Right cardiac atrium (tissue), 5 donors: ENCODE measurements around the gene RPS6KA2. TPM values are rescaled to one million over a fixed set of nuclear protein-coding genes. Genes with fewer than 3 reads are reported as not detected.

ENCODE experiments used
- ATAC-seq, 2 donors: fragments of 200-7000 bp; cut with Tn5 transposase; one replicate each; pipeline versions ENCODE4 v1.8.0 to v1.9.1; 2020; ENCODE audit warnings: moderate library complexity in 2 of 2, mild to moderate bottlenecking in 1 of 2
- DNase-seq, 3 donors: peaks; one replicate each; pipeline ENCODE4 v3.0.0-alpha.2; 2020
- H3K27ac ChIP-seq: one replicate; pipeline ENCODE4 v1.5.1; 2013; ENCODE audit warnings: mild to moderate bottlenecking, low read length, control low read depth, moderate library complexity
- H3K27me3 ChIP-seq: one replicate; pipeline ENCODE4 v1.6.1; 2013; ENCODE audit not compliant: control insufficient read depth, insufficient read depth
- H3K4me1 ChIP-seq: one replicate; pipeline ENCODE4 v1.6.1; 2013; ENCODE audit warnings: low read length; ENCODE audit not compliant: control insufficient read depth, insufficient read depth
- H3K4me3 ChIP-seq: one replicate; pipeline ENCODE4 v1.5.1; 2013; ENCODE audit warnings: low read length, control low read depth
- H3K9me3 ChIP-seq: one replicate; pipeline ENCODE4 v1.6.1; 2013; ENCODE audit warnings: low read length; ENCODE audit not compliant: control insufficient read depth
- WGBS: extraction: QIAGEN DNeasy Blood & Tissue Kit; methylation state at CpG from one replicate; pipeline ENCODE4 v1.1.7; 2013; 5-methylcytosine and 5-hydroxymethylcytosine counted together
- intact Hi-C, 4 donors: fragments of 100-400 bp; cut with DNase I; formaldehyde crosslinking; loops; one replicate each; pipeline versions ENCODE4 v1.11.0 to v1.14.0; 2022 to 2023
- polyA plus RNA-seq: library from polyadenylated mRNA; stranded (reverse); fragments of 200-250 nt; gene quantifications from one replicate; pipeline ENCODE4 v1.2.3, GENCODE V29; 2013
- total RNA-seq, 4 donors: library from RNA; stranded (reverse); fragmentation: NEBNext Ultra II Directional; extraction: Animal tissue kit (Norgen Biotek cat#: 25700); gene quantifications; one replicate each; pipeline ENCODE4 v1.2.1, GENCODE V29; 2021
- donor health status: healthy with polysubstance abuse.
- donor health status: DM: no; HTN: yes; CAD: no.
- donor health status: DM: no; HTN: no; CAD: no.
- donor health status: DM: no; HTN: yes; CAD: no; lungs with severe emphysema.
- donor health status: DM: yes; HTN: yes; CAD: no.

Gene RPS6KA2
- total and polyA plus RNA-seq, 5 donors = 34.0 to 80.9 (median 65.3) TPM

DNA sequence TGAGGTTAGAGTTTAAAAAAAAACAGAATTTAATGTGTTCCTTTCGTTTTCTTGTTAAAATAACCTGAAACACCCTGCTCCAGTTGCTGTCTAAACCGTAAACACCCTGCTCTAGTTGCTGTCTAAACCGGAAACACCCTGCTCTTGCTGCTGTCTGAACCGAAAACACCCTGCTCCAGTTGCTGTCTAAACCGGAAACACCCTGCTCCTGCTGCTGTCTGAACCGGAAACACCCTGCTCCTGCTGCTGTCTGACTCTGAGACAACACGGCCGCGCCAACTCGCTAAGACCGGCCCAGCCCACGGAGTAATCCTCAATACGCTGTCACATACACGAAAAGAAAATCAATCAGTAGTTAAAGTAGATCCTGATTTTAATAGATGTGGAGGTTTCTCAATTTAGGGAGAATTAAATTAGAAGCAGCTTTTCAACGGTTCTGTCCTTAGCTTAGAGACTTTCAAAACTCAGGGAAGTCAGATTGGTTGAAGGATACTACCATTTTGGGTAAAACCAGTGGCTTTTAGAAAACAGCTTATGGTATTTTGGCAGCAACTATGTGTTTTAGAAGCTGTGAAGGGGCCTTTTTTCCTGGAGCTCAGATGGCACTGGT lies 138.9 kb downstream of the RPS6KA2 start:
- intact Hi-C loops = no loop called here
- H3K27me3 ChIP-seq = no peaks in the 10 kb centered on the region
- DNase-seq (peak; percentile 61 to 82 (median 81)), ATAC-seq (peak; percentile 71 to 89)
- H3K4me3 ChIP-seq = no peak overlapping the region
- H3K27ac ChIP-seq = peak overlapping the region; percentile 10
- WGBS = 52% methylated on average over 15 of the region's 15 CpGs
- H3K9me3 ChIP-seq = no peaks in the 10 kb centered on the region
- H3K4me1 ChIP-seq = peaks cover 3% of the 10 kb centered on the region

DNA sequence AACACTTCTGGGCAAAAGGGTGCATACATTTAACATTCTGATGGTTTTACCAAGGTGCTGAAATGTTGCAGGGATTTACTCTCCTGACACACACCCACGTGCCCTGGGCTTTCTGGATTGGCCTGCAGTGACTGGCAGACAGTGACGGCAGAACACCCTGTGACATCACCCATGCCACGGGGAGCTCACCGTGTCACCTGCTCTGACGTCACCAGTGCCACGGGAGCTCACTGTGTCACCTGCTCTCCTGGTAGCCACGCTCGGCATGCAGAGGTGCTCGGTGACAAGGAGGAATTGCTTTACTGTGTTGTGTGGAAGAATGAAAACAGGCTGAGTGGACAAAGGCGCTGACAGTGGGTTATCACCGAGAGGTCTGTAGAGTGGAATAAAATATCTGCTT lies 139.9 kb downstream of the RPS6KA2 start:
- Histone ChIP-seq H3K9me3 (no peaks in the 10 kb centered on the region), H3K27ac (no peak overlapping the region), H3K27me3 (no peaks in the 10 kb centered on the region), H3K4me3 (no peak overlapping the region), H3K4me1 (peaks cover 3% of the 10 kb centered on the region)
- intact Hi-C loops = no loop called here
- DNase-seq (no peak), ATAC-seq (peak in 1 of 2 donors; percentile 15)
- WGBS = 81% methylated on average over 11 of the region's 11 CpGs

DNA sequence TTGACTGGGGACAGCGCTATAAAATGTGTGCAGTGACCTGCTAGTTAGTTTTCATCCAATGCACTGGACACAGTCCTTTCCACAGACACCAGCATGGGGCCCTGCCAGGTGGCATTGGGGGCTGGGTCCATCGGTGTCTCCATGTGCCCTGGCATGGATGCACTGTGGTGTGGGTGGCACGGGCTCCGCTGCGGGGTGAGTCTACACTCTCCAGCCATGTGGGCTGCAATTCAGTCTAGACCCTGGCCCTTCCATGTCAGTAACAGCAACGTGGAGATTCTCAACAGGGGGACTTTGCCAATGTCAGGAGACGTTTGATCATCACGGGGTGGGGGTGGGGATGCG lies 140.5 kb downstream of the RPS6KA2 start:
- 95% methylated on average over 9 of the region's 9 CpGs for WGBS
- DNase-seq = no peak
- intact Hi-C loops = no loop called here
- ATAC-seq = no peak
- H3K27ac ChIP-seq = no peak overlapping the region
- H3K4me3 ChIP-seq = no peak overlapping the region
- H3K4me1 ChIP-seq = peaks cover 3% of the 10 kb centered on the region
- no peaks in the 10 kb centered on the region for H3K27me3 ChIP-seq
- H3K9me3 ChIP-seq = no peaks in the 10 kb centered on the region

DNA sequence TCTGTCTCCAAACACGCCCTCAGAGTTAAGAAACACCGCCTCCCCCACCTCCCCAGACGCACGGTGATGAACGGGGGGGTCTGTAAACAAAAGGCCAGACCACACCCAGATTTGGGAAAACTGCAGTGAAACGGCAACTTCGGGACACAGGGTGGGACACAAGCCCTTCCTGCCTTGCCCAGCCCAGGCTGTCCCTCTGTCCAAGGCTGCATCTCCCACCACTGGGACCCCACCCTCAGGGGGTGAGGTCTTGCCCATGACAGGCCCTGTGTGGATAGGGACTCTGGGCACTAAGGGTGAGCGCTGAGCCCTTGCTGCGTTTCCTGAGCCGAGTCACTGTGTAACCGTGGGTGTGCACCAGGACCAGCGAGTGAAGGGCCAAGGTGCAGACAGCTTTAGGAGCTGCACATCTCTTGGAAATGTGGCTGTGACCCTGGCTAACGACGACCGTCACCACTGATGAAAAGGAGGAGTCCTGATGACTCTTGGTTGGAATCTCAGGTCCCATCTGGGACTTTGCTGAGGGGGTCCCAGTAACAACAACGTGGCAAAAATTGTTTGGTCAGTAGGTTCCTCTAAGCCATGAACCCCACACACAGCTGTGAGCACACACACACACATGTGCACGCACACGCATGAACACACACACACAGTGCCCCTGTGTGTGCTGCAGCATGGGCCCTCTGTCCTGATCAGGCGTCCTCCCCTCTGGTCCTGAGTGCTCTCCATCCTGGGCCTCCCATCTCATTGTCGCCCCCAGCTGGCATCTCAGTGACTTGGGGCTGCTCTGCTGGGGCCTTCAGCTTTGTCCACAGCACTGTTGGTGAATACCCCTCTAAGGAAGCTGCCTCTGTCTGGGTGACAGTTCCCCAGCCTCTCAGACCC lies 141.2 kb downstream of the RPS6KA2 start:
- no peaks in the 10 kb centered on the region for H3K27me3 ChIP-seq
- intact Hi-C loops = no loop called here
- H3K4me3 ChIP-seq = no peak overlapping the region
- no peak overlapping the region for H3K27ac ChIP-seq
- peak in 1 of 2 donors; percentile 19 for ATAC-seq
- 82% methylated on average over 20 of the region's 20 CpGs for WGBS
- peaks cover under 1% of the 10 kb centered on the region for H3K4me1 ChIP-seq
- no peaks in the 10 kb centered on the region for H3K9me3 ChIP-seq
- no peak for DNase-seq

DNA sequence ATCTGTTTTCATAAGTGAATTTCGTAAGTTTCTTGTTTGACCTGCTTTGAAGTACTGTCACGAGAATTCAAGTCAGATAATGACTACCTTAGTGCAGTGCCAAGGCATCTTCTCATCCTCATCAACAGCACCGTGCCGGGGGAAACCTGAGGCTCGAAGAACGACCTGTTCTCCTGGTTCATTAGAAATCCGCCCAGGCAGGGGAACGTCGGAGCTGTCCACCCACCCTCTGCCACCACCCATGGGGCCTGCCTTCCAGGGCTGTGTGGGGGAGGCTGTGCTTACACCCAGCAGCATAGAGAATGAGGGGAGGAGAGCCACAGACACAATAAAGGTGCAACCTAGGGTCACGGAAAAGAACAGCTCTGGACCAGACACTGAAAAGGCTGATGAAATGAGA lies 142.2 kb downstream of the RPS6KA2 start:
- intact Hi-C loops = no loop called here
- 86% methylated on average over 10 of the region's 10 CpGs for WGBS
- no peak overlapping the region for H3K4me3 ChIP-seq
- H3K27me3 ChIP-seq = no peaks in the 10 kb centered on the region
- DNase-seq (no peak), ATAC-seq (no peak)
- H3K27ac ChIP-seq = no peak overlapping the region
- H3K4me1 ChIP-seq = no peaks in the 10 kb centered on the region
- no peaks in the 10 kb centered on the region for H3K9me3 ChIP-seq

DNA sequence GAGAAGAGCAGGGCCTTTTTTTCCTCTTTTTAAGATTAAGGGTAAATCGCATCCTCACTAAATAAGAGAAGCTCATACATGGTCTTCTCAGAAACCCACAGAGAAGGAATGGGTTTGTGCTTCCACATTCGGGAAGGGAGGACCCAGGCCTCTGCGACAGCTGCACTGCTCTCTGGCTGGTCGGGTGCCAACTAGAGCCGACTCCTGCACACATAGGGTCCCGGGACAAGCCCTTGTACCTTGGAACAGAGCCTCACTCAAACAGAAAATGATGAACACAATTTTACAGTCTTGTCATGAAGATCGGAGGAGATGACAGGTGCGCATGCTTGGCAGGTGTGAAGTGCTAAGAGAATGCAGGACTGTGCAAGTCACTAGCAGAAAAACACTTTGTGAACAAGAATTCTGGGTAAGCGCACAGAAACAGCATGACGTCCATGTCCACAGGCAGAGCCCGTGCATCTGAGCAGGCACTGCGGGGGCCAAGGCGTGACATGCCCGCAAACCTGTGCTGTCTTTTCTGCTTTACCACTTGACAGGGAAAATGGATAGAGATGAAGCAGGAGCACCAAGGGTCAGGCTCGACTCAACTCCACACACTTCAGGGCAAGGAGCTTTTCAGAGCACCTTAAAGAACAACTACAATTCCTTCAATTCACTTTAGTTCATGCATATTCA lies 143.3 kb downstream of the RPS6KA2 start:
- Histone ChIP-seq H3K27ac (no peak overlapping the region), H3K4me3 (no peak overlapping the region), H3K9me3 (no peaks in the 10 kb centered on the region), H3K4me1 (no peaks in the 10 kb centered on the region), H3K27me3 (no peaks in the 10 kb centered on the region)
- 88% methylated on average over 15 of the region's 15 CpGs for WGBS
- no peak for ATAC-seq
- intact Hi-C loops = no loop called here
- DNase-seq = no peak

DNA sequence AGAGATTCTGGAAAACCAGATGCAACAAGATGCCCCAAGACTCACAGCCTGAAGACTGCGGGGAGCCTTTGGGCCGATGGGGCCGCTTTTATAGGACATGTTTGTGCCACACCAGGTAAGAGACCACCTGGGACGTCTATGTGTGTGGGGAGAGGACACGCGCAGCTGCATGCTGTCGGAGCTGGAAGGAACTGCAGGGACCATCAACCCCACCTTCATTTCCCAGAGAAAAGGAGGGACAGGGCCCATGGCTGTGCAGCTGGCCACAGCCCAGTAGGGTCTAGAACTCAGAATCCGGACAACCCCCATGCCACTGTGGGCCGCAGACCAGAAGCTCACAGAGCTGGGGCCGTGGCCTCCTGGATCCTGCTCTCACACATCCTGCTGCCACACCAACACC lies 144.0 kb downstream of the RPS6KA2 start:
- H3K27ac ChIP-seq = no peak overlapping the region
- ATAC-seq (no peak), DNase-seq (no peak)
- WGBS = 98% methylated on average over 10 of the region's 10 CpGs
- no peak overlapping the region for H3K4me3 ChIP-seq
- H3K9me3 ChIP-seq = no peaks in the 10 kb centered on the region
- H3K27me3 ChIP-seq = no peaks in the 10 kb centered on the region
- H3K4me1 ChIP-seq = no peaks in the 10 kb centered on the region
- intact Hi-C loops = no loop called here

DNA sequence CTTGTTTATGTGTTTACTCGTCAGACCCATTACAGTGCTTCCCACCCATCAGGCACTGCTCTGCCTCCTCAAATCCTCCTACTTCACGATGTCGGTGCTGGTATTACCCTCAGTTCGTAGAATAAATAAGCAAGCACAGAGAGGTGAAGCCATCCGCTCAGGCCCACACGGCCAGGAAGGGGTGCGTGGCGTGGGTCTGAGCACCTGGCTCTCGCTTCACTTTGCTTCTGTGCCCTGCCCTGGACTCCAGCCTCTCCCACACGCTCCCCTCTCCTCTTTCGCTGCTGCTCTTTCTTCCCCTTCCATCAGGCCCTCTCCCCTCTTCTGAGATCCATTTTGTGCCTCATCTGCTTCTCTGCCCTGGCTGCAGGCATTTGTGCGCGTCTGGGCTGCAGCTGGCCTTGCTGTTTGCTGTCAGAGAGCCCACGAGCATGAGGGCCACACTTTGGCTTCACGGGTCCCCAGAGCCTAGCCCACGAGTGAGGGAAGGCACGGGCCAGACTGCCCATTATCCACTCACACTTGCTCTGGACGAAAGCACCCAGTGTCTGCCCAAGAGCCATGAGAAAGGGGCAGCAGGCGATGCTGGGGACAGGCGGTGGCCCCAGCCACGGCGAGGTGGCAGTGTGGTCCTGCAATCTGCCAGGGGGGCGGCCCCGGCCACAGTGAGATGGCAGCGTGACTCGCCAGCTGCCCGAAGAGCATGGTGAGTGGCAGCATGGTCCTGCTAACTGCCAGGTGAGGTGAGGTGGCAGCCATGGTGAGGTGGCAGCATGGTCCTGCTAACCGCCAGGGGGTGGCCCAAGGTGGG lies 148.1 kb downstream of the RPS6KA2 start:
- WGBS = 94% methylated on average over 28 of the region's 28 CpGs
- Histone ChIP-seq H3K27ac (no peak overlapping the region), H3K4me1 (no peaks in the 10 kb centered on the region), H3K9me3 (no peaks in the 10 kb centered on the region), H3K4me3 (no peak overlapping the region), H3K27me3 (no peaks in the 10 kb centered on the region)
- ATAC-seq = no peak
- no peak for DNase-seq
- intact Hi-C loops = no loop called here

DNA sequence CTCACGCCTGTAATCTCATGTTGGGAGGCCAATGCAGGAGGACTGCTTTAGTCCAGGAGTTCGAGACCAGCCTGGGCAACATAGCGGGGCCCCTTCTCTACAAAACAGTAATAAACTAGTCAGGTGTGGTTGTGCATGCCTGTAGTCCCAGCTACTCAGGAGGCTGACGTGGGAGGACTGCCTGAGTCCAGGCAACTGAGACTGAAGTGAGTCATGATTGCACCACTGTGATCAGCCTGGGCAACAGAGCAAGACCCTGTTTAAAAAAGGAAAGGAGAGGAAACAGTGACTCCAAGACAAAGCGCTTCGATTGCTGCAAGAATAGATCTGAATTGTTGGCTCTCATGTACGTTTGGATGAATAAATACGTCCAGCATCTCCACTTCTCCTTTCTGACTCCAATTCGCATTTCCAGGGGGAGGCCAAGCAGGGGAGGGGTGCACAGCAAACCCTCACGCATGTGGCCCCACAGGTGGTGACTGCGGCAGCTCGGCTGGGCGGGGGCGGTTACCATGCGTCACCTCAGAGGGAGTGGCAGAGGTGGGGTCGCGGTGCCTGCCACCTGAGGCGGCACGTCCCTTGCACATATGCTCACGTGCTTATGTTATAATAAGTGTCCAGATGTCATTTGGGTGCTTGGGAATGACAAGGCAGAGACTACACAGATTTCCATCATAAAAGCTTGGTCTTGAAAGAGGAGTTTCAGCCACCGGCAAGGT lies 149.2 kb downstream of the RPS6KA2 start:
- H3K4me3 ChIP-seq = no peak overlapping the region
- ATAC-seq (no peak), DNase-seq (no peak)
- WGBS = 93% methylated on average over 21 of the region's 21 CpGs
- no peak overlapping the region for H3K27ac ChIP-seq
- intact Hi-C loops = no loop called here
- H3K9me3 ChIP-seq = no peaks in the 10 kb centered on the region
- no peaks in the 10 kb centered on the region for H3K27me3 ChIP-seq
- H3K4me1 ChIP-seq = no peaks in the 10 kb centered on the region

DNA sequence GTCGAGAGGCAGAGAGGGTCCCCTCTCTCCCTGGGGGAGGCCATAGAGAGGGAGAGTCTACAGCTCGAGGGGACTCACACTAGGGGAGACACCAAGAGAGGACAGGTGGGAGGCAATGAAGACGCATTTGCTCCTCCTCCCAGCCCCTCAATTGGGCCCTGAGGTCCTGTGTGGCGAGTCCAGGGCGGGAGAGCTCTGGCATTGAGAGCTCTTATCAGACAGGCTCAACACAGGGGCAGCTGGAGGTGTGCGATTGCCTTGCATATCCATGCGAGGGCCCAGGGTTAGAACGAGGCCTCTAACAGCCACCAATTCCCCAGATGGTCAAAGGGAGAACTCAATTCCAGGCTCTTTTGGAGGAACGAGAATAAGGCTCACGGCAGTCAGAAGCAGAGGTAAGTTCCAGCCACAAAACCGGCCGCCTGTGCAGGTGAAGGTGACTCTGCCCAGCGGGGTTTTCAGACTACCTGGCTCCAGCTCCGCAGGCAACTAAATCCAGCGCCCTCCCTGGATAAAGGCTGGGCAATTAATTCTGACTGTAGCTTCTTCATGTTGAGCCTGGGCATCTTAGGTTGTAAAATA lies 150.3 kb downstream of the RPS6KA2 start:
- intact Hi-C loops = no loop called here
- Histone ChIP-seq H3K27ac (no peak overlapping the region), H3K4me3 (no peak overlapping the region), H3K27me3 (no peaks in the 10 kb centered on the region), H3K9me3 (no peaks in the 10 kb centered on the region), H3K4me1 (no peaks in the 10 kb centered on the region)
- ATAC-seq = peak; percentile 11 to 18
- WGBS = 89% methylated on average over 15 of the region's 15 CpGs
- no peak for DNase-seq
